GM18517 (cell line): Measurements from ENCODE around the gene ZNF555.
"Not testable (repeated sequence)": the region's sequence is repeated elsewhere in the genome, so short reads cannot be mapped to it uniquely, and the experiment has no call there.

ENCODE experiments used
- ATAC-seq: cut with Tn5 transposase; IDR thresholded peaks from one replicate; pipeline ENCODE4 v1.9.1; 2021; ENCODE audit warnings: mild to moderate bottlenecking, moderate library complexity; ENCODE audit not compliant: unreplicated experiment

The ZNF555 gene

GRCh38 chr19:2840794-2841791 is at the start of gene ZNF555:
Gene ZNF555, plus strand, starts transcription at chr19:2841475. Its CDS starts 98 bp downstream, at chr19:2841573.
- peak; percentile 90 for ATAC-seq

DNA sequence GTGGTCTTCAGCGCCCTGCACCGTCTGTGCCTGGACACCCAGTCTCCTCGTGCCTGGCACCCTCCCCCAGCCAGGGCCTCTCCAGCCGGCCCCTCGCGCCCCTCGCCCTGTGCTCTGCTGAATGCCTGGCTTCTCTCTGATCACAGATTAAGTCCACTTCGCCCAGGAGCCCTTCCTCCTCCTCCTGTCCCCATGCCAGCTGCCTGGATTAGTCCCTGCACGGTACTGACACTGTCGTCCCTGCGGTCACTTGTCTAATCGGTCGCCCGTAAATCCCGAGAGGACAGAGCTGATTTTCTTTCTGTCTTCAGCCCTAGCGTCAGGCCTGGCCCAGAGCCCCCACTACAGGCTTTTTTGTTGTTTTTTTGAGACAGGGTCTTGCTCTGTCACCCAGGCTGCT is 49.4 kb upstream of the ZNF555 start:
- ATAC-seq = no peak

DNA sequence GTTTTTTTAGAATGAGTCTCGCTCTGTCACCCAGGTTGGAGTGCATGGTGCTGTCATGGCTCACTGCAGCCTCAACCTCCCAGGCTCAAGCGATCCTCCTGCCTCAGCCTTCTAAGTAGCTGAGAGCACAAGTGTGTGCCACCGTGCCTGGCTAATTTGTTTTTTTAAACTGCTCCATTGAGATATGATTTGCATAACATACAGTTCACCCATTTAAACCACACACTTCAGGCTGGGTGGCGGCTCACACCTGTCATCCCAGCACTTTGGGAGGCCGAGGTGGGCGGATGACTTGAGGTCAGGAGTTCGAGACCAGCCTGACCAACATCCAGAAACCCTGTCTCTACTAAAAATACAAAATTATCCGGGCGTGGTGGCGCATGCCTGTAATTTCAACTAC is 48.6 kb upstream of the ZNF555 start:
- ATAC-seq = not testable (repeated sequence)

- no peak for ATAC-seq
Measured at GRCh38 chr19:2793126-2793525, 48.1 kb upstream of the ZNF555 start.

GRCh38 chr19:2793577-2793976 is 47.7 kb upstream of the ZNF555 start:
- ATAC-seq = no peak

GRCh38 chr19:2795827-2796658 is 45.2 kb upstream of the ZNF555 start:
- ATAC-seq = no peak

DNA sequence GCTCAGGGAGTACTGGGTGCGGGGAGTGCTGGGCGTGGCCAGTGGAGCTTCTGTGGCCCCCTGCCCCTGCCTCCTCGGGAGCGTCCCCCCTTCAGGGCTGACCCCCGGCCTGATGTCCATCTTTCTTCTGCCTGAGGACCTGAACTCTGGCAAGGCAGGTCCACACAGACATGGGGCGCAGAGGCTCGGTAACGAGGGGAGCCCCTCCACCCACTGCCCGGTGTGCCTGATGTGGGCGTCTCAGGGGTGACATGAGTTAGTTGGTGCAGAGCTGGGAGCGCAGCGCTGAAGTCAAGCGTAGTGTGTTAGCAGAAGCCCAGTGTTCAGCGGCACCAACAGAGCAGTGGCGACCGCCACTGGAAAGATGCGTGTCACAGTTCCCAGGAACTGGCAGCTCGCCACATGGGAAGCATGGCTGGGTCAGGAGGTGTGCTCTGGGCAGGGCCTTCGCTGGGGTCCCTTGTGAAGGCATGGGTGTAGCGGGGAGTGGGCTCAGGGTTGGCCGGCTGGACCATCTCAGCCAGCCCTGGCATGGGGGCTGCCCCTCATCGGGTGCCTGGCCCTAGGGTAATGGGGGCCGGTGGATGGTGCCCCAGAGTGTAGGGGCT is 44.5 kb upstream of the ZNF555 start:
- ATAC-seq = no peak

DNA sequence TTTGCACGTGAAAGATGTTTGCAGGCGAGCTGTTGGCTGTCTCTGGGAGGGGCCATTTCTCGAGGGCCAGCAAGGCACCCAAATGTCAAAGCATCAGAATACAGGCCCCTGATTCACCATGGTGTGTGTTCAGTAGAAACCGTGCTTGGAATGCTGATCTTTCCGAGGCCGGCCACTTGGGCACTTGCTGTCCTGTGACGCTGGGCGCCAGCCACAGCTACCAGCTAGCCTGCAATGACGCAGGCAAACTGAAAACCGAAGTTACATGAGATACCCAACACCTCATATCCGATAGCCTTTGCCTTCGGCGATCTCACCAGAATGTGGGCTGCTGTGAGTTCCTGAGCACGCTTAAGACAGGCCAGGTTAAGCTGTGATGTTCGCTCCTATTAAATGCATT is 44.0 kb upstream of the ZNF555 start:
- no peak for ATAC-seq

GRCh38 chr19:2798158-2798685 is 43.1 kb upstream of the ZNF555 start:
- ATAC-seq = no peak

- no peak for ATAC-seq
Measured at GRCh38 chr19:2798733-2799132, 42.5 kb upstream of the ZNF555 start.

- ATAC-seq = no peak
Measured at GRCh38 chr19:2799273-2800020, 41.8 kb upstream of the ZNF555 start.

DNA sequence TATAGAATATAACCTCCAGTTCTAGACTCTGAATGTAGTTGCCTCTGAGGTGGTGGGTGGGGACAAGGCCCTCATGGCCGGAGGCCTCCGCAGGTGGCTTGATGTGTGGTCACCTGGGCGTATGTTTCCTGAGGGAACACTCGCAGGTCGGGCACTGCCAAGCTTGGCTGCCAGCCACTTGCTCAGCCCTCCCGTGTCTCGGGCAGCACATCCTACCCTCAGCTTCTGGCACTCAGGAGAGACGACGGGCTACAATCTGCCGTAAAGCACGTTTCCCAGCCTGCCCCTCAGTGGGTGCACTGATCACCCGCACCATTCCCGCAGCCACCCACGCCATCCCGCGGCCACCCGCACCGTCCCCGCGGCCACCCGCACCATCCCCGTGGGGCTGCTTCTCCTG is 40.8 kb upstream of the ZNF555 start:
- no peak for ATAC-seq

DNA sequence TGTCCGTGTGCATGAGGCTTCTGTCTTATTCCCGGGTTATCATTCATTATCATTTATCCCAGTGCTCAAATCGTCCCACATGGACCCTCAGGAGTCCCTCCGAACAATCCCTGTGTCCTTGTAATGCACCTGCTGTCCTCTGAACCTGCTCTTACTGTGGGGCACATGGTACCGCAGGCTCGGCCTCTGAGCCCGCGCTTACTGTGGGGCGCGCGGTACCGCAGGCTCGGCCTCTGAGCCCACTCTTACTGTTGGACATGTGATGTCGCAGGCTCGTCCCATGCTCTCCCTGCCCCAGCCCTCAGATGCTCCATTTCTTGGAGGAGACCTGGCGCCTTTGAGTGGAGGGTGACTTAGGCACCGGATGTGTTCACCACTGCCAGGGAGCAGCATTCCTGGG is 38.4 kb upstream of the ZNF555 start:
- no peak for ATAC-seq

GRCh38 chr19:2803486-2804155 is 37.7 kb upstream of the ZNF555 start:
- no peak for ATAC-seq

GRCh38 chr19:2804156-2805004 is 36.9 kb upstream of the ZNF555 start:
- ATAC-seq = no peak

DNA sequence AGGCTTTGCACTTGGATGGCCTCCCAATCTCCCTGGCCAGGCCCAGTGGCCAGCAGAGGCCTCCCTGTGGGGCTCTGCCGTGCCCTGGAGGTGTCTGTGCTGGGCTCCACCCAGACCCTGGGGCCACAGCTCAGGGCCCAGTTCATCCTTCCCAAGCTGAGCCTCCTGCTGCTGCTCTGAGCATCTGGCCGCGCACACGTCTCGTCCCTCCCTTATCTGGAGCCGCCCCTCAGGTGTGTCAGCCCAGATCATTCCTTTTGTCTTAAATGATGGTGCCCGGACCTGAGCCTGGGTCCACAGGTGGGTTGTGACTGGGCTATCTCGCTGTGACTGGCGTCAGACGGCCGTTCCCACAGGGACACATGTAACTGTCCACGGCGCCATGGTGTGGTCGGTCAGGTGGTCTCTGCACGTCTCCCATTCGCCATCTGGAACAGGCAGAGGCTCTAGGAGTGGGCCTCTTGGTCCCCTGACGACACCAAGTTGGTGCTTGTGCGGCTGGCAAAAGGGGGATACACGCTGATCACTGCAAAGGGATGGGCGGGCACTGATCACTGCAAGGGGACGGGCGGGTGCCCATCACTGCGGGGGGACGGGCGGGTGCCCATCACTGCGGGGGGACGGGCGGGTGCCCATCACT is 35.9 kb upstream of the ZNF555 start:
- no peak for ATAC-seq

DNA sequence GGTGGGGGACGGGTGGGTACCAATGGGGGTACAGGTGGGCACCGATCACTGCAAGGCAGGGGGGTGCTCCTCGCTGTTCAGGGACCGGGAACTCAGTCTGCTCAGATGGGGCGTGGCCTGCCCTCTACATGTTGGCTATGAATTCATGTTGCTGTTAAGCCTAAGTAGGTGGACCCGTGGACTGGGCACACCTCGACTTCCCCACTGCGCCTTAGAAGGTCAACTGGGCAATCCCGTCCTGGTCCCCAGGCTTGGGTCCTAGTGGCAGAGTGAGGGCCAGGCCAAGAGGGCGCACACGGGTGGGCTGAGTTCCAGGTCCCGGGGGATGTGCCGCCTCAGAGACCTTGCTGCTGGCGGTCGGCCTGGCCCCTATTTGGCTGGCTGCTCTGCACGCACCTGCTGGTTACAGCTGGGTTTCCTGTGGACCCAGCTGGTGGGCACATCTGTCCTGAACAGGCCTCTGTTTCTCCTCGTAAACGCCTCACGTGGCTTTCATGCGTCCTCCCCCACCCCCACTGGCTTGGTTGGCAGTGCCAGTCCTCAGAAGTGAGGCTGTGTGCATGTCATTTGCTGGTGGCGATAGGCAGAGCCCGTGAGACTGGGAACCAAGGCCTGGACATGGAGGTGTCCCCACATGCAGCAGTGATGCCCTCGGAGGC is 35.2 kb upstream of the ZNF555 start:
- ATAC-seq = no peak
